ENCODE data around the gene ARMH1. TPM values are rescaled to one million over a fixed set of nuclear protein-coding genes. Genes with fewer than 3 reads are reported as not detected.

The ARMH1 gene
- total RNA-seq, 1 donor from 2014 or later = 4.7 TPM

DNA sequence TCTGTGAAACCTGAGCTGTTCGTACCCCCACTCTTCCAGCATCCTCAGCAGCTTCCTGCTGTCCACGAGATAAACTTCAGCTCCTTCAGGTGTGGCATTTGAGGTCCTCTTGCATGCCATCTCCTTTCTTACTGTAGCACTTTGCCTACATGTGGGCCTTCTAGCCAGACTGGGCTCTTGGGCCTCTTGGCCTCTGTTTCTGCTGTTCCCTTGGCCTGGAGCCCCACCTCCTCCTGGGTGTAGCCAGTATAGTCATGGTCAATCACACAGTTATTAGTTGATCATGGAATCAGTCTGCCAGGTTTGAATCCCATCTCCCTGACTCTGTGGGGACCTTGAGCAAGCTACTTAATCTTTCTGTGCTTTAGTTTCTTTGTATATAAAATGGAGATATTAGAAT is 26.6 kb upstream of the ARMH1 start:
- Histone ChIP-seq H3K36me3 (ENCODE audit: control insufficient read depth, insufficient read depth, low read length) (no peaks in the 10 kb centered on the region), H3K27me3 (ENCODE audit: control insufficient read depth, insufficient read depth, low read length) (no peaks in the 10 kb centered on the region), H3K4me3 (ENCODE audit: low read depth, low read length) (no peak overlapping the region)
- TF ChIP-seq, protein P1, sequence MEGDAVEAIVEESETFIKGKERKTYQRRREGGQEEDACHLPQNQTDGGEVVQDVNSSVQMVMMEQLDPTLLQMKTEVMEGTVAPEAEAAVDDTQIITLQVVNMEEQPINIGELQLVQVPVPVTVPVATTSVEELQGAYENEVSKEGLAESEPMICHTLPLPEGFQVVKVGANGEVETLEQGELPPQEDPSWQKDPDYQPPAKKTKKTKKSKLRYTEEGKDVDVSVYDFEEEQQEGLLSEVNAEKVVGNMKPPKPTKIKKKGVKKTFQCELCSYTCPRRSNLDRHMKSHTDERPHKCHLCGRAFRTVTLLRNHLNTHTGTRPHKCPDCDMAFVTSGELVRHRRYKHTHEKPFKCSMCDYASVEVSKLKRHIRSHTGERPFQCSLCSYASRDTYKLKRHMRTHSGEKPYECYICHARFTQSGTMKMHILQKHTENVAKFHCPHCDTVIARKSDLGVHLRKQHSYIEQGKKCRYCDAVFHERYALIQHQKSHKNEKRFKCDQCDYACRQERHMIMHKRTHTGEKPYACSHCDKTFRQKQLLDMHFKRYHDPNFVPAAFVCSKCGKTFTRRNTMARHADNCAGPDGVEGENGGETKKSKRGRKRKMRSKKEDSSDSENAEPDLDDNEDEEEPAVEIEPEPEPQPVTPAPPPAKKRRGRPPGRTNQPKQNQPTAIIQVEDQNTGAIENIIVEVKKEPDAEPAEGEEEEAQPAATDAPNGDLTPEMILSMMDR (IDR thresholded peaks at IDR 0.05; ENCODE audit: insufficient read depth, low read length, poor library complexity, severe bottlenecking) = no peak
- DNase-seq (ENCODE audit: low read depth) = no peak

DNA sequence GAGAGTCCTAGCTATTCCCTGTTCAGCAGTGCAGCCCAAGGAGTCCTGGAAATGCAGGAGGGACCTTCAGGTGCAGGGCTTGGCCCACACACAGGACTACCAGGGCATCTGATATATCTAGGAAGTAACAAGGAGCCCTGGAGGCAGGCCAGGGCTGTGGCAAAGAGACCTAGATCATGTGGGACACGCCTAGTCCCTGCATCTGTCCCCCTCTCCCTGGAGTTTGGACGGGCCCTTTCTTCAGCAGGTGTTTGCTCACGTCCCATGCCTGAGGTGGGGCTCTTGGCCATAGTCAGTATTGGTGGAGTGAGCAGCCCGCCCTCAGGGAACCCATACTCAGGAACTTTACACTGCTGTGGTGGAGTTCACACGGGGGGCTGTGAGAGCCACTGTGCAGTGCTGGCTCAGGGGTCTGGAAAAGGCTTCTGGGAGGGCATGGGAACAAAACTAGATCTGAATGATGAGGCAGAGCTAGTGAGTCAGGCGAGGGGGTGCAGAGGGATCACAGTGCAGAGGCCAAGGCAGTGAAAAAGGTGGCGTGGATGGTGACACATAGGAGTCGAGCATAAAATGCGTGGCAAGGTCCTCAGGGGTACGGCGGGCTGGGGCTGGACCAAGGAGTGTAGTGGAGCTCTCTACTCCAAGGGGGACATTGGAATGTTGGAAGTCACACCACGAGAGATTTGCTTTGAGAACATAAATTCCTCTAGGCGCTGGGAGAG is 25.8 kb upstream of the ARMH1 start:
- no peak overlapping the region for H3K4me3 ChIP-seq (ENCODE audit: low read depth, low read length)
- TF ChIP-seq, protein P1 (IDR thresholded peaks at IDR 0.05; ENCODE audit: insufficient read depth, low read length, poor library complexity, severe bottlenecking) = no peak
- DNase-seq (ENCODE audit: low read depth) = no peak
- H3K27me3 ChIP-seq (ENCODE audit: control insufficient read depth, insufficient read depth, low read length) = no peaks in the 10 kb centered on the region
- H3K36me3 ChIP-seq (ENCODE audit: control insufficient read depth, insufficient read depth, low read length) = no peaks in the 10 kb centered on the region

DNA sequence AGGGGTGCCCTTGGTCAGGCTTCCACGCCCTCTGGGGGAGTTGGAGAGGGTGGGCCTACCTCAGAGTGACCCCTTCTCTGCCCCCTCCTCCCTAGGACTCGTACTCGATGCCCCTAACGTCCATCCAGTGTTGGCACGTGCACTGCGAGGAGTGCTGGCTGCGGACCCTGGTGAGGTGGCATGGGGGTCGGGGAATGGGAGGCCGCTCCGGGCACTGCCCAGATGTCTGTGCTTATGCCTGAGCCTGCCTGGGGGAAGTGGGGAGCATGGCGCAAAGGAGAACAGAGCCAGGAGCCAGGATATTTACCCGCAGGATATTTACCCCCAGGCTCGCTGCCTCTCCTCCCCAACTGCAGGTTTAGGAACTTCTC is 24.7 kb upstream of the ARMH1 start:
- DNase-seq (ENCODE audit: low read depth) = no peak
- Histone ChIP-seq H3K4me3 (ENCODE audit: low read depth, low read length) (no peak overlapping the region), H3K27me3 (ENCODE audit: control insufficient read depth, insufficient read depth, low read length) (no peaks in the 10 kb centered on the region), H3K36me3 (ENCODE audit: control insufficient read depth, insufficient read depth, low read length) (no peaks in the 10 kb centered on the region)
- TF ChIP-seq, protein P1 (IDR thresholded peaks at IDR 0.05; ENCODE audit: insufficient read depth, low read length, poor library complexity, severe bottlenecking) = no peak

DNA sequence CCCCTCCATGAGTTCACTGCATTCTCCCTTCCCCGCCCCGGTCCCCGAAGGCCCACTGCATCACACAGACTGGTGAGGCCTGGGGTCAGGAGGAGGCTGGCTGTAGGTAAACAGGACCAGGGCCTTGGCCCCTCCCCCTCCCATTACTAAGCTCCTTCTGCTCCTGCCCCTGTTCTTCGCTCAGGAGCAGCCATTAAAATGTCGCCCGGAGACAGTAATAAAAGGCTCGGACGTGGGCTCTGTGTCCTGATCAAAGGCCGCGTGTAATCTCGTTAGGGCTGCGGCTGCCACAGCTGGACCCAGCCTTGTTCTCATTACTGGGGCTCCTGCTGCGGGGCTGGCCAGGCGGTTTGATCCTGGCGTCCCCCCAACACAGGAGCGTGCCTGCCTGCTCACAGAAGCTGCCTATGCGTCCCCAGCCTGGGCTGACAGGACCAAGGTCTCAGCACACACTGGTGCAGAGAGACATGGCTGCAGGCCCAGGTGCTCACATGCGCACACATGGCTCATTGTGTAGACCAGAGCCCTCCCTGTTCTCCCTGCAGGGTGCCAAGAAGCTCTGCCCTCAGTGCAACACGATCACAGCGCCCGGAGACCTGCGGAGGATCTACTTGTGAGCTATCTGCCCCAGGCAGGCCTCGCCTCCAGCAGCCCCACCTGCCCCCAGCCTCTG is 24.2 kb upstream of the ARMH1 start:
- Histone ChIP-seq H3K27me3 (ENCODE audit: control insufficient read depth, insufficient read depth, low read length) (no peaks in the 10 kb centered on the region), H3K4me3 (ENCODE audit: low read depth, low read length) (no peak overlapping the region), H3K36me3 (ENCODE audit: control insufficient read depth, insufficient read depth, low read length) (no peaks in the 10 kb centered on the region)
- no peak for DNase-seq (ENCODE audit: low read depth)
- TF ChIP-seq, protein P1 (IDR thresholded peaks at IDR 0.05; ENCODE audit: insufficient read depth, low read length, poor library complexity, severe bottlenecking) = no peak

DNA sequence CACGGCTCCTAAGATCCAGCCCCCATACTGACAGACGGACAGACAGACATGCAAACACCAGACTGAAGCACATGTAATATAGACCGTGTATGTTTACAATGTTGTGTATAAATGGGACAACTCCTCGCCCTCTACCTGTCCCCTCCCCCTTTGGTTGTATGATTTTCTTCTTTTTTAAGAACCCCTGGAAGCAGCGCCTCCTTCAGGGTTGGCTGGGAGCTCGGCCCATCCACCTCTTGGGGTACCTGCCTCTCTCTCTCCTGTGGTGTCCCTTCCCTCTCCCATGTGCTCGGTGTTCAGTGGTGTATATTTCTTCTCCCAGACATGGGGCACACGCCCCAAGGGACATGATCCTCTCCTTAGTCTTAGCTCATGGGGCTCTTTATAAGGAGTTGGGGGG is 23.4 kb upstream of the ARMH1 start:
- H3K36me3 ChIP-seq (ENCODE audit: control insufficient read depth, insufficient read depth, low read length) = no peaks in the 10 kb centered on the region
- H3K4me3 ChIP-seq (ENCODE audit: low read depth, low read length) = no peak overlapping the region
- H3K27me3 ChIP-seq (ENCODE audit: control insufficient read depth, insufficient read depth, low read length) = no peaks in the 10 kb centered on the region
- TF ChIP-seq, protein P1 (IDR thresholded peaks at IDR 0.05; ENCODE audit: insufficient read depth, low read length, poor library complexity, severe bottlenecking) = no peak
- DNase-seq (ENCODE audit: low read depth) = no peak
